ENCODE measurements around the gene C1orf105.

The C1orf105 gene

DNA sequence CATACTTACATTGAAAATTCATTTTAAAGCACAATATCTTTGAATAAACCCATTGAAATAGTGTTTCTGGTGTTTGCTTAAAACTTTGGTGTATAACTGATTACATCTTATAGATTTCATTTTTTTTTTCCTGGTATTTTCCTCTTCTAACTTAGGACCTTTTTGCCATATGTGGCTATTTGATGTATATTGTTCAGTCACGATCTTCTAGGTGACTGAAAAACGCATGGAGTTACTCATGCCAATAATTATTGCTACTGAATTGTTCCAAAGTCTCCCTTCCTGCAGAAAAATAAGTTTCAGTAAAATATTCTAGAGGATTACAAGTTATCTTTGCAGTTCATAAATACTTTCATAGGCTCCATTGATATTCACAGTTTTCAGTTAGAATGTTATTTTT lies 22.9 kb upstream of the C1orf105 start:
- no peak for DNase-seq

DNA sequence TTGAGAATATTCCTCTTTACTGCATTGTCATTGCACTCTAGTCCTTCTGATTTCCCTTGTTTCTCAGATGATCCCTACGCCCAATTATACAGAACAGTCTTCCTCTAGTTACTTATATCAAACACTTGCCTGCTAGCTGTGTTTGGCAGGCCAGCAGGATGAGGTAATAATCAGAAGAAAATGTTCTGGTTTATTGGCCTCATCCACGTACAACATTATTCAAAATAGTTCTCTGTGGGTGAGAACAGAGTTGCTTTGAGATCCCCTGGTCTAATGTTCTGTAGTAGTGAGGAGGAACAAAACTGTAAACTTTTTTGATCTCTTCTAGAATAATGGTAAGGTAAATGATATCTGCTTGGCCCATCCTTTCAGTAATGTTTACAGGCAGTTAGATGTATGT lies 22.3 kb upstream of the C1orf105 start:
- no peak for DNase-seq

DNA sequence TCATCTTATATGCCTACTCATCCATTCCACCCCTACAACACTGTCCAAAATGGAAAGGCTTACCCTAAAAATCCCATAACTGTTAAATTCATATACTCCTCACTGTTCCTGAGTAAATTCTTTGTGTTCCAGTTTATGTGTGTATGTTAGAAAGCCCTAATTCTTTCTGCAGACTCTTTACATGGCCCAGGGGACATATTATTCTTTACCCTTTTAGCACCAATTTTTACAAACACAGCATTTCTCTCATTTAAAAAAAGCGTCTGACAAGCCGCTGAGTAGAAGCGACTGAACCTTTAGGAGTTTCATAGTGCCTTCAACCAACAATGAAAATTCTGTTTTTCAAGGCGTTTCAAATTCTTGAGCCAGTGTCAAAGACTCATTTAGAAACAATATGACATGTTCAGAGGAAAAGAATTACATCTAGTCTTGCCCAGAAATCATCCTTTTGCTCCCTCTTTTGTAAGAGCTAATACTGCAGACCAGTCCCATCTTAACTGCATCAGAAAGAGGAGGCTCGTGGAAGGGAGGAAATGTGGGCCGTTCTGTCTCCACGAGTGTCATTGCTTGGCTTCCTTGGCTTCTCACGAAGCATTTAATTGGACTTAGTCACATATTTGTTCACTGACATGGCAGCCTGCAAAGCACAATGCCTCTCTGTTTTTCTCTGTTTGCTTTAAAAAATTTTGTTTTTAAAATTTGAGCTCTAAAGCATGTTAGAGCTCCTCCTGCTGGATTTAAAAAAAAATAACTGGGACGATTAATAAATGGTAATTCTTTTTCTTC lies 21.3 kb upstream of the C1orf105 start:
- peak; percentile 39 for DNase-seq

DNA sequence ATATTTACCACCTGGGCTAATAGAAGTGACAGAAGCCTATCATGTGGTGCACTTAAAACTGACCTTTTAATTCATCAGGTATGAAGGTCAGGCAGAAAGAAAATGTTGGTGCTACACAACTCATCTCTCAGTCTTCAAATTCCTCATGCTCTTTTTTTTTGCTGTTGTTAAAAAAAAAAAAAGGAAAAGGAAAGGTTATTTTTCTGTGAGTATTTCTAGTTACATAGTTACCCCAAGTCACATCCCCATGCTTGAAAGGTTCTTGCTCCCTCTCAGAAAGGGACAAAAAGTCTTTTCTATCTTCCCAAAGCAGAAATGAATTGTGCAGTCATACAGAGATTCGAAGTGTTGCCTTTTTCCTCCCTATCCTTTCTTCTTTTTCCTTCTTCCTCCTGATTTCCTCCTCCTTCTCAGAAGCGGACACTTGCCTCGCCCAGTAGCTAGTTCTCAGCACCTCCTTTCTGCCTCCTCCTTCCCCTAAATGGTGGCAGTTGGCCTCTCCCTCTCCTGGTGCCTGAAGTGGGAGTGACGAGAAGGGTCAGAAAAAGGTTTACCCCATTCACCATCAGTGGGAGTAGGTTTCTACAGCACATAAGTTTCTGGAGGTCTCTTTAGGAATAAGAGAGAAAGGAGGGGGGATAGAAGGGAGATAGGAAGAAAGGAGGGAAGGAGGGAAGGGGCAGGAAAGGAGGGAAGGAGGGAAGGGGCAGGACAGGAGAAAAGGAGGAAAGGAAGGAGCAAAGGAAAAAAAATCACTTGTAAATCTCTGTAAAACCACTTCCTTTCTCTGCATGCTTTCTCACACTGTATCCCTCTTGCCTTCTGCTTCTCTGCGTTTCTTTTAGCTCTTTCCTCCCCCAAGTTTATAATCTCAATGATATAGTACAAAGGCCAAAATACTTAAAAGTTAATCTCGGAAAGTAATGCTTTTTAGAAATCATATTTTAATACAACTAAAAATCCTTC lies 20.4 kb upstream of the C1orf105 start:
- DNase-seq = no peak

DNA sequence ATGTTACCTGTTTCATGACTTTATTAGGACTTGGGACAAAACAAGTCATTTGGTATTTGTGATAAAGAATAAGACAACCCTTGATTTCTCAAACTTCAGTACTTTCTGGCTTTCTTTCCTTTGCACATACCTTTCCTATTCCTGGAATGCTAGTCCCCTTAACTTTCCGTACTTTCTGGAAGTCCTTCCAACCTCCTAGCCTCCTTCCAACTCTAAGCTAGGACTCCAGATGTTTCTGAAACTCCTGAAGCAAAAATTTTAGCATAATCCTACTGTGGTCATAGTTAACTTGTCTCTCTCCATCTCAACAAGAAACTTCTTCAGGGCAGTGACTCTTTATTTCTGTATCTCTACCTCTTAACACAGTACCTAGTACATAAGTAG lies 19.8 kb upstream of the C1orf105 start:
- DNase-seq = no peak

DNA sequence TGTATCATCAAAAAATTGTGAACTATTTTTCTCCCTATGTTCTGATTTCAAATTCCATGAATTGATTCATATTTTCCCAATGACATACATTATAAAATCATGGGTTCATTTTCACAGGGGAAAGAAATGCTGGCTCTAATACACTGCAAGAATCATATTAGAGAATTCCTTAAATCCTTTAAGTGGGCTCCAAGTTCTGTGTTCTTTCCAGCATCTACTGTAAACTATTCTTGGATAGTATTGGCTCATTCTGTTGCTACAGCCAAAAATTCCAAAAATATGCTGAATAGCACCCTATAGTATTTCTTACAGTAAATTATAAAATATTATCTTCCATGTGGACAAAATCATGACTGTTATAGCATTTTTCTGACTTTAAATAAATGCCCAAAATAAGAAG lies 19.0 kb upstream of the C1orf105 start:
- DNase-seq = no peak

DNA sequence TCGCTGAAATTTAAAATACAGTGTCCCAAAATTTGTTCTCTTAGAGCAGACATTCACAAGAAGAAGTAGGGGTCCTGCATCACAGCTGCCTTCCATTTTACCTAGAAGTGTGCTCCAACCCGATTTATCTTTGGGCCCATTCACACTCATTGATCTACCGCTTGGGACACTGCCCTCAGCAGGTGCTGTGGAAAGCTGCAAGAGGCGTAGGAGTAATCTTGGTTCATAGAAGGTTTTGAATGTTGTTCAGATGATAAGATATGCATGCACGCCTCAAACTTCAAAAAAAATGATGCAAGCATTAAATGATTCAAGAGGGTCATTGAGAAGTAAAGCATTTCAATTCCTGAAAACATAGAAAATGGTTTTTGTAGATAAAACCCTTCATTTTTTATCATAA lies 18.6 kb upstream of the C1orf105 start:
- peak; percentile 95 for DNase-seq

DNA sequence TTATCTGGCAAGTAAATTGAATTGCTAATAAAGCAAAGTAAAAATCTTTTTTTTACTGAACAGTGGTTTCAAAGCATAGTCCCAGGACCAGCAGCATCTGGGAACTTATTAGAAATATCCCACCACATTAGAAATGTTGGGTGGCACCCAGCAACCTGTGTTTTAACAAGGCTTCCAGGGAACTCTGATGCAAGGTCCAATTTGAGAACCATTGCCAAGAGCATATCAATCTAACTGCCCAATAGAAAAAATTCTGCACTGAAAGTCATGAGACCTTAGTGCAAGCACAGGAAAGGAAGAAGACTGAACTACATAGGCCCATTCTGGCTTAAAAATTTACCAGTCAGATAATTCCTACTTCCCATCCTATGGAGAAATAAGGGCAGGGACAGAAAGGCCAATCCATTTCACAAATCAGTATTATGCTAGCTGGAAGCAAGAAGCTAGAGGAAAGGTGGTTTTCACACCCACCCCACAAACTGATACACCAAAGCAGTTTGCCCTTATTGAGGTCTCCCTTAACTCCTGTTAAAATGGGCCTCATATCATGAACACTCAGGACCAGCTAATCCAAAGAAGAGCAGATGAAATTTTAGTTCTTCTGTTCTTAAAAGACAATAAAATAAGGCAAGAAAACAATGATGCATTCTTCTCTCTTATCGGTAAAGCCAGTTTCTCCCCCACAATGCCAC lies 17.5 kb upstream of the C1orf105 start:
- peak; percentile 38 for DNase-seq

DNA sequence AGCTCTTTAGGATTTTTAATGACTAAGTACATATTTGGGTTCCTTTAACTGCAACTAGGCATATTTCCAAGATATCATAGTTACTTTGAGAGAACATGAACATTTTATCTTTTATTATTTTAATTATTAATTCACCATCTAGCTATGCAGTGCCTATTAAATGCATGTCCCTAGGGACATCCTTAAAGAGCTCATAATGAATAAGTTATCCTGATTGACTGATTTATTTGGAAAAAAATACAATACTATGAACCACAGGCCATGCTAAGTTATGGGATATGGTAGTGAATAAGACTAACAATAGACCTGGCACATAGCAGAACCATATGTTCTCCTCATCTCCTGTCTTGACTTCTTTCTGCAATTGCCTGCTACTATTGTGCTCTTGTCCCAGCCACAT lies 16.4 kb upstream of the C1orf105 start:
- no peak for DNase-seq

DNA sequence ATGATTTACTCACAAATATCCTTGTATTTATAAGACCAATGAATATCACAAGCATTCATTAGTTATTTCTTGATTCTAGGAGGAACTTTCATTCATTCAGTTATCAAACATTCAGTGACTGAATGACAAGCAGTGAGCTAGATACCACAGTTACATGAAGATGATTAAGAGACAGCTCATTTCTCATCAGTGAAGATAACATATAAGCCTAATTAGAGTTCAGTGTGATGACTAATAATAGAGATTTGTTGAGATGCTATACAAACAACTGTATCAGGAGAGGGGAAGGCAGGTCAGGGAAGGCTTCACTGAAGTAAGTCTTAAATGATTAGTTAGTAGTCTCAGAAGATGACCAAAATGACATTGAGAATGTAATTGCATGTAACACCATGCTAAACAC lies 14.6 kb upstream of the C1orf105 start:
- DNase-seq = no peak

DNA sequence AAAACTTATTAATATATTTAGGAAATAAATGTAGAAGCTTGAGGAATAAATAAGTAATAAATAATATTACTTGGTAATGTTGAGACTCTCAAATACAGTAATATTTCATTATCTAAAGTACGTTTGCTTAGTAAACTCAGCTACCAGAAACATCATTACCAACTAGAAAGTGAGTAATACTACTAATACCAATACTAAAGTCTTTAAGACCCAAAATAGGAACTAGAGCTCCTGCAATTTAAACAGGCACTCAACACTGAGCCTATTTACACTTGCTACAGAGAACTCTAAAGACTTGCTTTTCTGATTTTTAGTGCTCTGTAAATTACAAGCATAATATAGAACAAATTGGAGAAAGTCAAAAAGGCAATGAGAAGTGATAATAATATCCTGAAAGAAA lies 13.5 kb upstream of the C1orf105 start:
- DNase-seq = no peak

DNA sequence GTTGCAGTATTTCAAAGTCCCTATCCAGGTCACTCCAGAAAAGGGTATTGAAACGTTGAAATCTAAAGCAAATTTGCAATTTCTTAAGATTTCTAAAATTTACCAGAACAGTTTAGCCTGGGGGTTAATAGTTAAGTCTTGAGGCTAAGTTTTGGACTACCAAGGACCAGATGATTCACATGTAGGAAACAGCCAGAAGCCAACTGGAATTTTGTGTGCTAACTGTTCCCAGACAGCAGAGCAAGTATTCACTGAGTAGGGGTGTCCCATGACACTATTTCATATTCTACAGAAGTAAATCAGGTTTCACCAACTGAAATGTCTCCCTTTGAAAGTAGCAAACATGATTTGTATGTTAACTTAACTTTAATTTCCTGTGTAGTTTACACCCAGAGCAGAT lies 11.5 kb upstream of the C1orf105 start:
- no peak for DNase-seq

DNA sequence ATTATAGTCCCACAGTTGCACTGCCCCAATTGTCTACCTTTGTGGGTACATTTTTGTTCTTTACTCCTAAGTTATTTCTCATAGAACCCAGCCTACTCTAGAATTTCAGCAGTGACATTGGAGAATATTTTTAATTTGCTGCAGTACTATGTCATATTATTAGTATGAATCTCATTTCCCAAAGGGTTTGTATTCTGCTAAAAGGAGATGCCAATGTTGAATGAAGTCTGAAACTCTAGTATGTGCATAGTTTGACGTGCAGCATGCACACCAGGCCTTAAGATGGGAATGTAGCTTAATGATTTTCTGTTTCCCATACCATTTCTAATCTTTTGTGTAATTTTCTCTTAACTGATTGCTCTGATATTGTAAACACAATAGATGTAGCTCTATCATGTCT lies 10.5 kb upstream of the C1orf105 start:
- DNase-seq = no peak

DNA sequence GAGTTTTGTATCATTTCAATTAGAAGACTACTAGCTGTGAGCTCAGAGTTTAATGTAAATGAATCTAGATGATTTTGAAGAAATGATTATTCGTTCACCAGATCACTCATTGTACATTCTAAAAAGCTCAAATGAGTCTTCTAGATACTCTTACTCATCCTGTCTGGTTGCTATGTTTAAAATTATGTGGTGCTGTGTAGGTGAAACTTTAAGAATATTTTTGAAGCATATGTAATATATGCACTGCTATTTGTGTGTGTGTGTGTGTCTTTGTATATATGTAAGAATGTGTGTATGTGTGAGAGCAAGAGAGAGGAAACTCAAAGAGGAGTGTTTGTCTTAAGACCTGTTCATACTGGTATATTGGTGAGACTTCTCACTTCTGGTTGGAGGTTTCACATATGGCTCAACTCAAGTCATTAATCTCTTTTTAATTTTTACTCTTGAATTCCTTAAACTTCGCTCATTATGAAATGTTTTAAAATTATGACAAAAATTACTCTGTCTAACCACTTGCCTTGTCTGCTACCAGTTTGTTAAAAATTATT lies 8.6 kb upstream of the C1orf105 start:
- no peak for DNase-seq

DNA sequence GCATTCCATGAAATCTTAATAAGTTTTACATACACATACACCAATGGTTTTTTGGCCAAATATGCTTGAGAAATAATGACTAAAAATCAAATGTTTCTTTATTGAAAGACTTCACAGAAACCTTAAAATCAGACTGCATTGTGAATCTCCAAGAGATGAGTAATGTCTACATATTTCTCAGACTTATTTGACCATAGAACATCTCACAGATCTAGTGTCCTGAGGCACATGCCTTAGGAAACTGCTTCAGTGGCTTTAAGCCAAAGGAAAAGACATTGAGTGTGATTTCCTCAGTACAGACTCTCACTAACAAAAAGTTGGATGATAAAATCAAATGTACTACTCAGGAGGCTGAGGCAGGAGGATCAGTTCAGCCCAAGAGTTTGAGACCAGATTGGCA lies 6.2 kb upstream of the C1orf105 start:
- DNase-seq = no peak

DNA sequence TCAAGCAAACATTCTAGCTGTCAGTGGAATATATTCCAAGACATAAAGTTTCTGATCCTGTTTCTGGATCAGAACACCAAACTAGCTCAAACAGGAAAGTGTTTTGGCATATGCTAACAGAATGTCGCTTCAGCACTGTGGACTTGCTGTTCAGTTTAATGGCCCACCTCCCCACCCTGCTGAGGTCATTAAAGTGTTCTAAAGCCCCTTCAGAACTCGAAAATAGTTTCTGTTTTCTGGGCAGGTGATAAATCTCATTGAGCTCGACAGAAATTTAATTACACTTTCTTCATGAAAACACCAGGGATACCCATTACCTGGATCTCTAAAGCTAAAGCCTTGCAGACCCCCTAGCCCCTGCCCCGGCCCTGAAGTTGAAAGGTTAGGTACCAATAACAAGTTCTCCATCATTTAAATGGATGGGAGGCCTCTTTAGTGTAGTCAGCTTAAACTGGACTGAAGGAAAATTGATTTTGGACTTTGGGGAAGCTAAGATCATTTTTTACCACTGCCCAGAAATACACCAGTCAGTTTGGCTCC lies 3.9 kb upstream of the C1orf105 start:
- DNase-seq = no peak

DNA sequence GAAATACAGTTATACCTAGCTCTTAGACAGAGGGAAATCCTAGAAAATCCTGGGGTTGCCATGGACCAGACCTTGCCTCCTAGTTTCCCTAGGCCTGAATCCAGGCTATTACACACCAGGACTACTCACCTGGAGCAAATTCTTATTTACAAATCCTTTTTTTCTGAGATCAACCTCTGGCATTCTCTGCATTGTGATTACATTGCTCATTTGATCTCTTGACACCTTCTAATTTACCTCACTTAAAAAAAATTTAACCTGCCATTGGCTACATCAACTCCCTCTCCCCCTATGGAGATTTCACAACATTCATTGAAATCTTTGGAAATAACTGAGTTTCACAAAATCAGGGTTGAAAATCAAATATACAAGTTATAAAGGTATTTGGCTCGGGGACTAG lies 2.9 kb upstream of the C1orf105 start:
- DNase-seq = no peak

DNA sequence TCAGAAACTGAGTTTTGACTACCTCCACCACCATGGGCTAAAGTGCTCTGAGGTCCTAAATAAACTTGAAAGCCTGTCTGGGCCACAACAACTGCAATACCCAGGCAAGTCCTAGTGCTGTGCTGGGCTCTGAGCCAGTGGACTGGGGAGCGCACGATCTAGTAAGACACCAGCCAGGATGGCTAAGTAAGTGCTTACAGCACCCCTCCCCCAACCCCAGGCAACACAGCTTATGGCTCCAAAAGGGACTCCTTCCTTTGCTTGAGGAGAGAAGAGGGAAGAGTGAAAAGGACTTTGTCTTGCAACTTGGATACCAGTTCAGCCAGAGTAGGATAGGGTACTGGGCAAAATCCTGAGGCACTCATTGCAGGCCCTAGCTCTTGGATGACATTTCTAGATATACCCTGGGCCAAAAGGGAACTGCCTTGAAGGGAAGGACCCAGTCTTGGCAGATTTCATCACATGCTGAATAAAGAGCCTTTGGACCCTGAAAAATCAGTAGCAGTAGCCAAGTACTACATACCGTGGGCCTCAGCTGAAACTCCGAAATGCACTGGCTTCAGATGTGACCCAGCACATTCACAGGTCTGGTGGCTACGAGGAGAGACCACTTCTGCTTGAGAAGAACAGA lies 1.6 kb downstream of the C1orf105 start:
- no peak for DNase-seq

DNA sequence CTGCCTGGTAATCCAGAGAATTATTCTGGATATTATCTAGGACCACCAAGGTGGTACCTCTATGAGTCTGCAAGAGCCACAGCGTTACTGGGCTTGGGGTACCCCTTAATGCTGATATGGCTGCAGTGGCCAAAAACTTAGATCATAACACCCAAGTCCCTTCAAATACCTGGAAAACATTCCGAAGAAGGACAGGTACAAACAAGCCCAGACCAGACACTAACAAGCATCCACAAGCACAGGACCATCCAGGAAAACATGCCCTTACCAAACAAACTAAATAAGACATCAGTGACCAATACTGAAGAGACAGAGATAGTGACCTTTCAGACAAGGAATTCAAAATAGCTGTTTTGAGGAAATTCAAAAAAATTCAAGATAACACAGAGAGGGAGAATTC lies 2.9 kb downstream of the C1orf105 start:
- DNase-seq = no peak

DNA sequence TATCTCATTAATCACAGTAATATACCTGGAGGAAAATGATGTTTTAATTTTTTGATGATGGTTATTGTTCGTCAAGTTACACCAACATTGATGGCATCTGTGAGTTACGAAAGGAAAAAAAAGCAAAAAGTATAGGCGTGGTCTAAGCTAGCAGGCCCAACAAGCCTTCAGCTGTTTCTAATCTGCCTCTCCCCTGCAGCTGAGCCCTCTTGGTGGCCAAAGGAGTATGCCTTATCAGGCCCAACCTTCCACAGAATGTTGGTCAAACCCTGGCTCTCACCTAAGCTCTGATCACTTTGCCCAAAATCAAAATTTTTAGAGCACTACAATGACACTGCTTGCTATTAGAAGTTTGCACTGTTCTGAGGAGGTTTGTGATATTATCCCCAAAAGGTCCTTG lies 4.9 kb downstream of the C1orf105 start:
- DNase-seq = peak; percentile 49

DNA sequence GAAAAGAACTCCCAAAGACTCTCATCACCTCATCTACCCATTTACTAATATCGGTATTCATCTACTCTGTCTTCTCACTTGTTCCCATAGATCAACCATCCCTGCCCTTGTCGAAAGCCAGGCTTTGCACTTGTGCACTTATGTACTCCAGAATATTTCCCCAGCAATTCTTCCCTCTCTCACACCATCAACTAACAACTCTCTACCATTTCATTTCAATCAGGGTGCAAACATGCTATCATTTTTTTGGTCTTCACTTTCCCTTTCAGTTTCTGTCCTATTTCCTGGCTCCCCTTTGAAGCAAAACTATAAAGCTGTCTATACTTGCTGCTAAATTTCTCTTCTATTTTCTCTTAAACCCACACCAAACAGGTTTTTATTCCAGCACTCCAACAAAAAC lies 6.7 kb downstream of the C1orf105 start:
- DNase-seq = peak; percentile 35

DNA sequence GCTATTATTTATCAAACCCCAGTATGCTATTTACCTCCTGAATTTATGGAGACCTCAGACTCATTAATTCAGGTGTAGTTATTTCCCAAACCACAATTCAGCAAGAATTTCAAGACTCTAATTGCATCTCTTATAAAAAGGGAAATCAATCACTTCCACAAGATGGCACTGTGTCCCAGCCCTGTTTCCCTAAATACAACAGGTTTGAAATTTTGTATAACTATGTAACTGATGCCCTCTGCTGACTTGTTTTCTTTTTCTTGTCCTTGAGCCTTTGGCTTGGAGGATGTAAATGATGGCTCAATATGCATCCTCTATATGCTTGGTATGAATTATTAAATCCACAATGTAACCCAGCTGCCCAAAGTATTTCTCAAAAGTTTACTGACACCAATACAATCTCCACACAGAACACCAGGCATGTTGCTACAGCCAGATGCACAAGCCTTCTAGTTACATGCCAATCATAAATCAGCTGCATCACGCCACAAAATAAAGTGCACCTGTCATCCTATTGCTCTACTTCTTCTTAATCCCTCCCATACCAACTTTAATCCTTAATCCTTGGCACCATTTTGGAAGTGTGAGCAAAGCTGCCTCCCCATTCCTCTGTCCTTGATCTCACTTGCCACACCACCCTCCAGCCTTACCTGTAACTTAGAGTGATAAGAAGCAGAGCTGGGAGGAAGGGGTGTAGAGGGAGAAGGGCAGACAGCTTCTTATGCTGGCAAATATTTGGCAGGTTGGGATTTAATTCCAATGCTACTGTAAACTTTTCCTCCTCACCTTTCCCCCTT lies 9.0 kb downstream of the C1orf105 start:
- DNase-seq = peak; percentile 89
